GM19324 (cell line): ENCODE data around the gene GRIA2.
"Not testable (repeated sequence)": the region's sequence is repeated elsewhere in the genome, so short reads cannot be mapped to it uniquely, and the experiment has no call there.

Source experiments
- ATAC-seq: cut with Tn5 transposase; IDR thresholded peaks from one replicate; pipeline ENCODE4 v1.9.1; 2021; ENCODE audit warnings: mild to moderate bottlenecking, moderate library complexity; ENCODE audit not compliant: unreplicated experiment, low FRiP score

The GRIA2 gene

GRCh38 chr4:157246964-157247363 lies 26.4 kb downstream of the GRIA2 start:
- no peak for ATAC-seq

GRCh38 chr4:157258165-157258564 lies 37.6 kb downstream of the GRIA2 start:
- ATAC-seq = not testable (repeated sequence)

- no peak for ATAC-seq
These were observed 44.8 kb downstream of the GRIA2 start for GRCh38 chr4:157265281-157265680.

- no peak for ATAC-seq
These were observed 49.6 kb downstream of the GRIA2 start for GRCh38 chr4:157270108-157270507.

- ATAC-seq = no peak
These were observed 50.0 kb downstream of the GRIA2 start for GRCh38 chr4:157270552-157270951.

GRCh38 chr4:157271166-157271869 lies 50.8 kb downstream of the GRIA2 start:
- no peak for ATAC-seq

- no peak for ATAC-seq
These were observed 60.1 kb downstream of the GRIA2 start for GRCh38 chr4:157280673-157281072.

- ATAC-seq = no peak
These were observed 61.5 kb downstream of the GRIA2 start for GRCh38 chr4:157282019-157282418.

GRCh38 chr4:157287445-157287844 lies 66.9 kb downstream of the GRIA2 start:
- no peak for ATAC-seq

GRCh38 chr4:157290622-157291021 lies 70.1 kb downstream of the GRIA2 start:
- ATAC-seq = no peak

GRCh38 chr4:157291071-157291470 lies 70.5 kb downstream of the GRIA2 start:
- ATAC-seq = no peak

- ATAC-seq = no peak
These were observed 73.1 kb downstream of the GRIA2 start for GRCh38 chr4:157293673-157294072.

GRCh38 chr4:157294575-157294974 lies 74.0 kb downstream of the GRIA2 start:
- ATAC-seq = no peak

- no peak for ATAC-seq
These were observed 80.2 kb downstream of the GRIA2 start for GRCh38 chr4:157300701-157301100.

GRCh38 chr4:157303471-157303960 lies 83.0 kb downstream of the GRIA2 start:
- no peak for ATAC-seq

- no peak for ATAC-seq
These were observed 84.2 kb downstream of the GRIA2 start for GRCh38 chr4:157304769-157305168.

- ATAC-seq = no peak
These were observed 92.2 kb downstream of the GRIA2 start for GRCh38 chr4:157312702-157313101.

GRCh38 chr4:157314906-157315305 lies 94.4 kb downstream of the GRIA2 start:
- ATAC-seq = no peak

GRCh38 chr4:157315968-157316367 lies 95.4 kb downstream of the GRIA2 start:
- no peak for ATAC-seq

- no peak for ATAC-seq
These were observed 99.6 kb downstream of the GRIA2 start for GRCh38 chr4:157320092-157320491.

- ATAC-seq = no peak
These were observed 107.1 kb downstream of the GRIA2 start for GRCh38 chr4:157327666-157328065.

- ATAC-seq = no peak
These were observed 137.4 kb downstream of the GRIA2 start for GRCh38 chr4:157357887-157358286.

- ATAC-seq = no peak
These were observed 137.9 kb downstream of the GRIA2 start for GRCh38 chr4:157358439-157358838.
